HepG2 (cell line): ENCODE data around the gene THADA. TPM values are rescaled to one million over a fixed set of nuclear protein-coding genes. Genes with fewer than 3 reads are reported as not detected.
A peak's percentile ranks its signal among the peaks of the same experiment; 100 is the strongest.

Experiments
- ATAC-seq: fragments of 200-7000 bp; cut with Tn5 transposase; 3 replicates; pipeline ENCODE4 v1.9.1; 2020; ENCODE audit warnings: mild to moderate bottlenecking, moderate library complexity
- BruUV-seq: library from RNA; stranded (reverse); fragments of 400-500 nt; replicated peaks from 2 replicates; lab custom pipeline; 2021; lab: Mats Ljungman, UMichigan
- CTCF ChIA-PET: fragments of 300-600 bp; formaldehyde crosslinking; extraction: SDS; loops from one replicate; lab custom pipeline; 2021; ENCODE audit warnings: low total read pairs, inconsistent platforms, low intra/inter-chr PET ratio; lab: Yijun Ruan, JAX
- POLR2A ChIA-PET: fragments of 350-600 bp; sonication (Branson Sonifier 250); formaldehyde crosslinking; loops from one replicate; lab custom pipeline; 2020; ENCODE audit warnings: antibody characterized with exemption, inconsistent platforms; lab: Yijun Ruan, JAX
- DNase-seq: peaks from one replicate; pipeline ENCODE4 v3.0.0-alpha.2; 2015; ENCODE audit warnings: low spot score
- FAIRE-seq: peaks from 3 replicates; lab custom pipeline; 2011; peaks lifted over from hg19 to GRCh38; lab: Jason Lieb, UNC
- H2AFZ ChIP-seq: one replicate; pipeline ENCODE4 v1.6.1; 2011; ENCODE audit warnings: low read length, inconsistent platforms
- H3K27ac ChIP-seq: fragments of 300-600 bp; 3 replicates; pipeline ENCODE4 v1.8.0; 2011; ENCODE audit warnings: mixed run types, mild to moderate bottlenecking, mixed read lengths, low read length, inconsistent platforms; ENCODE audit not compliant: insufficient read depth; ENCODE audit errors: extremely low read length
- H3K27me3 ChIP-seq, 2 experiments: fragments of 200-600 bp in 1 of 2; 2 replicates in 1 of 2; 3 replicates in 1 of 2; pipeline versions ENCODE4 v1.6.0 to v1.8.0; 2011; ENCODE audit warnings: low read length in 2 of 2, mild to moderate bottlenecking in 2 of 2, moderate library complexity in 2 of 2, inconsistent platforms in 1 of 2; ENCODE audit not compliant: insufficient read depth in 2 of 2, control insufficient read depth in 1 of 2
- H3K36me3 ChIP-seq, 2 experiments: fragments of 200-600 bp in 1 of 2; replicated peaks in 1 of 2; 2 replicates in 1 of 2; 3 replicates in 1 of 2; pipeline versions ENCODE4 v1.5.1 to v1.8.0; 2011; ENCODE audit warnings: low read length in 2 of 2, inconsistent platforms in 1 of 2; ENCODE audit not compliant: insufficient read depth in 2 of 2, control insufficient read depth in 1 of 2
- H3K4me1 ChIP-seq: 2 replicates; pipeline ENCODE4 v1.5.1; 2012; ENCODE audit warnings: low read length, inconsistent platforms; ENCODE audit not compliant: insufficient read depth
- H3K4me2 ChIP-seq: 2 replicates; pipeline ENCODE4 v1.6.0; 2011; ENCODE audit warnings: low read depth, low read length, inconsistent platforms
- H3K4me3 ChIP-seq, 3 experiments: fragments of 200-600 bp in 1 of 3; sonication (generic), shearing (Covaris generic) in 1 of 3; replicated peaks in 1 of 3; 2 replicates each; pipeline ENCODE4 v1.5.1; 2011 to 2016; ENCODE audit warnings: low read length in 3 of 3, inconsistent platforms in 2 of 3, low read depth in 2 of 3, mild to moderate bottlenecking in 2 of 3, control low read depth in 1 of 3, mixed read lengths in 1 of 3; ENCODE audit not compliant: insufficient read depth in 1 of 3
- H3K79me2 ChIP-seq: one replicate; pipeline ENCODE4 v1.6.1; 2011; ENCODE audit warnings: low read length, inconsistent platforms; ENCODE audit not compliant: insufficient read depth
- H3K9ac ChIP-seq: 2 replicates; pipeline ENCODE4 v1.6.0; 2011; ENCODE audit warnings: mild to moderate bottlenecking, low read depth, low read length, inconsistent platforms; ENCODE audit not compliant: insufficient read depth
- H3K9me3 ChIP-seq: 2 replicates; pipeline ENCODE4 v1.5.1; 2012; ENCODE audit warnings: mild to moderate bottlenecking, low read length
- H4K20me1 ChIP-seq: 2 replicates; pipeline ENCODE4 v1.6.0; 2011; ENCODE audit warnings: inconsistent platforms, mild to moderate bottlenecking, low read length, moderate library complexity; ENCODE audit not compliant: insufficient read depth
- DNMT1 ChIP-seq: sonication (generic); formaldehyde crosslinking; IDR thresholded peaks from 2 replicates; pipeline ENCODE4 v1.5.1; 2020; ENCODE audit warnings: mild to moderate bottlenecking, missing genetic modification reagents
- HNRNPL ChIP-seq: fragments of 200-400 bp; formaldehyde crosslinking; IDR thresholded peaks from 2 replicates; pipeline ENCODE4 v1.6.1; 2017; ENCODE audit warnings: mild to moderate bottlenecking, low read depth, low read length
- NFATC3 ChIP-seq: sonication (generic); formaldehyde crosslinking; IDR thresholded peaks from 2 replicates; pipeline ENCODE4 v1.5.1; 2020; ENCODE audit warnings: mild to moderate bottlenecking, missing genetic modification reagents
- NRL ChIP-seq: sonication (generic); formaldehyde crosslinking; IDR thresholded peaks from 2 replicates; pipeline ENCODE4 v1.5.0; 2020; ENCODE audit warnings: missing genetic modification reagents, mild to moderate bottlenecking, moderate library complexity, borderline replicate concordance
- RAD21 ChIP-seq: fragments of 450-650 bp; formaldehyde crosslinking; IDR thresholded peaks from 2 replicates; pipeline ENCODE4 v1.5.0; 2020; ENCODE audit warnings: mild to moderate bottlenecking
- STAG1 ChIP-seq: sonication (generic); formaldehyde crosslinking; IDR thresholded peaks from 2 replicates; pipeline ENCODE4 v1.4.0; 2020; ENCODE audit warnings: missing genetic modification reagents
- YEATS4 ChIP-seq: sonication (generic); formaldehyde crosslinking; IDR thresholded peaks from 2 replicates; pipeline ENCODE4 v1.4.0; 2020; ENCODE audit warnings: missing genetic modification reagents, borderline replicate concordance
- ZFP36L1 ChIP-seq: sonication (generic); formaldehyde crosslinking; IDR thresholded peaks from 2 replicates; pipeline ENCODE4 v1.8.0; 2022; ENCODE audit warnings: mild to moderate bottlenecking, missing genetic modification reagents, moderate library complexity
- ZFX ChIP-seq: sonication (generic); formaldehyde crosslinking; IDR thresholded peaks from 2 replicates; pipeline ENCODE4 v1.4.0; 2020; ENCODE audit warnings: mild to moderate bottlenecking, low read depth, missing genetic modification reagents, moderate library complexity
- ZNF121 ChIP-seq: sonication (generic); formaldehyde crosslinking; IDR thresholded peaks from 2 replicates; pipeline ENCODE4 v1.5.0; 2020; ENCODE audit warnings: mild to moderate bottlenecking, missing genetic modification reagents
- ZNF441 ChIP-seq: sonication (generic); formaldehyde crosslinking; IDR thresholded peaks from 2 replicates; pipeline ENCODE4 v1.7.0; 2021; ENCODE audit warnings: missing genetic modification reagents, borderline replicate concordance
- ZNF484 ChIP-seq: sonication (generic); formaldehyde crosslinking; IDR thresholded peaks from 2 replicates; pipeline ENCODE4 v1.5.1; 2020; ENCODE audit warnings: mild to moderate bottlenecking, low read depth, missing genetic modification reagents, borderline replicate concordance
- ZNF605 ChIP-seq: sonication (generic); formaldehyde crosslinking; IDR thresholded peaks from 2 replicates; pipeline ENCODE4 v1.8.0; 2022; ENCODE audit warnings: mild to moderate bottlenecking, missing genetic modification reagents
- ZSCAN25 ChIP-seq: sonication (generic); formaldehyde crosslinking; IDR thresholded peaks from 2 replicates; pipeline ENCODE4 v1.8.0; 2022; ENCODE audit warnings: mild to moderate bottlenecking, missing genetic modification reagents
- WGBS: methylation state at CpG from one replicate; pipeline ENCODE4 v1.1.6; 2017; ENCODE audit warnings: low lambda C conversion rate; 5-methylcytosine and 5-hydroxymethylcytosine counted together
- in situ Hi-C: cut with HindIII; loops from 2 replicates; pipeline ENCODE4 v1.10.0; 2017; ENCODE audit warnings: low pct_unique_long_range_greater_than_20kb; ENCODE audit not compliant: extremely low pct_ligation_motif_present
- intact Hi-C: fragments of 100-400 bp; cut with micrococcal nuclease; formaldehyde crosslinking; loops from one replicate; pipeline ENCODE4 v1.10.0; 2022; ENCODE audit not compliant: unreplicated experiment
- polyA plus RNA-seq, 8 experiments: library from polyadenylated mRNA; depleted of rRNA in 3 of 8; stranded (reverse) in 7 of 8; unstranded in 1 of 8; fragments of >200 nt; fragmentation: Illumina TruSeq in 4 of 8; extraction: Trizol in 4 of 8; gene quantifications; 2 replicates each; pipeline versions ENCODE4 v1.2.1 to v1.2.3, GENCODE V29; 2011 to 2016; ENCODE audit warnings: low read depth in 4 of 8, missing spikeins in 1 of 8, mixed read lengths in 1 of 8; ENCODE audit not compliant: insufficient read depth in 1 of 8
- total RNA-seq, 5 experiments: library from RNA; depleted of rRNA; stranded (reverse); fragments of >200 nt; fragmentation: Illumina TruSeq; extraction: Trizol; gene quantifications; 2 replicates each; pipeline ENCODE4 v1.2.3, GENCODE V29; 2016; ENCODE audit warnings: low read depth in 1 of 5
- TF ChIP-seq, protein P1 (sequence below): sonication (generic); formaldehyde crosslinking; IDR thresholded peaks from 2 replicates; pipeline ENCODE4 v1.5.1; 2020; ENCODE audit warnings: mild to moderate bottlenecking, missing genetic modification reagents, moderate library complexity
- TF ChIP-seq, protein P2 (sequence below): sonication (generic); formaldehyde crosslinking; IDR thresholded peaks from 2 replicates; pipeline ENCODE4; 2020; ENCODE audit warnings: missing genetic modification reagents, mild to moderate bottlenecking, borderline replicate concordance

The THADA gene
- total and polyA plus RNA-seq, 2 of the 13 experiments (the other 11 are each of a cell fraction or from before 2014, with no cell fraction given): 12.7 to 21.7 TPM

DNA sequence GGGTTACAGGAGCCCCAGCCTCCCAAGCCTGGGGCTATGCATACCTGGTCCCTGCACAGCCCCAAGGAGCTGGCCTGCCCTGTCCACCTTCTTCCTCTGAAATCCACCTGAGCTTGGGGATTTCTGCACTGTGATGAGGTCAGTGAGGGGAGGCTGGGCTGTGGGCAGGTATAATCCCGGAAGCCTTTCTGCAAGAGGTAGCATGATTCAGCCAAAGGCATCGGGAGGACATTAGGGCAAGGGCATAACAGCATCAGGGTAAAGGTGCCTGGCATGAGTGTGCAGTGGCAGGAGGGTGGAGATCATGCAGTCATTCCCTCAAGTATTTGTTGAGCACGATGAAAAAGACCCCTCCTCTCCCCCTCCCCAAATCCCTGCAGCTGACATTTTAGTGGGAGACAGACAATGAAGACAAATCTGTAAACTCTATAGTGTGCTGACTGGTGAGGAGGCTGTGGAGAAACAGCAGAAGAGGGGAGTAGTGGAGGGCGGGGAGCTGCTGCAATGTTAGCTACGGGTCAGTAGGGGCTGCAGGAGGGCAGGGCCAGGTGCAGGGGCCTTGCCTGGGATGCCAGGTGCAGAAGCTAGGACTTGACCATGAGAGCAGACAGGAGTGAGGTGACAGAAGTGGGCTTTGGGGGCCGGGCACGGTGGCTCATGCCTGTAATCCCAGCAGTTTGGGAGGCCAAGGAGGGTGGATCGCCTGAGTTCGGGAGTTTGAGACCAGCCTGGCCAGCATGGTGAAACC, 388.1 kb downstream of the THADA start:
- Histone ChIP-seq H3K9ac (no peak overlapping the region), H3K79me2 (no peaks in the 10 kb centered on the region), H3K4me1 (peaks cover 46% of the 10 kb centered on the region), H3K27me3 (no peaks in the 10 kb centered on the region), H3K4me2 (no peak overlapping the region), H3K4me3 (no peak overlapping the region), H2AFZ (no peak overlapping the region), H4K20me1 (no peaks in the 10 kb centered on the region), H3K36me3 (no peaks in the 10 kb centered on the region), H3K9me3 (no peaks in the 10 kb centered on the region), H3K27ac (no peak overlapping the region)
- ChIA-PET CTCF (no interaction called here), POLR2A (interaction anchor here (0.5 to 9.9 kb wide), 10 partner anchors 10 to 281 kb away, joined by 3 to 83 read pairs (median 6); partner anchors contain the start of gene ZFP36L2)
- ATAC-seq: peak; percentile 76
- 40% methylated on average over 9 of the region's 9 CpGs for WGBS
- BruUV-seq: no TSS peak
- intact Hi-C loops (no loop called here), in situ Hi-C loops (no loop called here)
- FAIRE-seq: no peak
- DNase-seq: no peak
- TF ChIP-seq HNRNPL: peak; percentile 58; the same call in 1 of the 2 replicates
- TF ChIP-seq, protein P1, sequence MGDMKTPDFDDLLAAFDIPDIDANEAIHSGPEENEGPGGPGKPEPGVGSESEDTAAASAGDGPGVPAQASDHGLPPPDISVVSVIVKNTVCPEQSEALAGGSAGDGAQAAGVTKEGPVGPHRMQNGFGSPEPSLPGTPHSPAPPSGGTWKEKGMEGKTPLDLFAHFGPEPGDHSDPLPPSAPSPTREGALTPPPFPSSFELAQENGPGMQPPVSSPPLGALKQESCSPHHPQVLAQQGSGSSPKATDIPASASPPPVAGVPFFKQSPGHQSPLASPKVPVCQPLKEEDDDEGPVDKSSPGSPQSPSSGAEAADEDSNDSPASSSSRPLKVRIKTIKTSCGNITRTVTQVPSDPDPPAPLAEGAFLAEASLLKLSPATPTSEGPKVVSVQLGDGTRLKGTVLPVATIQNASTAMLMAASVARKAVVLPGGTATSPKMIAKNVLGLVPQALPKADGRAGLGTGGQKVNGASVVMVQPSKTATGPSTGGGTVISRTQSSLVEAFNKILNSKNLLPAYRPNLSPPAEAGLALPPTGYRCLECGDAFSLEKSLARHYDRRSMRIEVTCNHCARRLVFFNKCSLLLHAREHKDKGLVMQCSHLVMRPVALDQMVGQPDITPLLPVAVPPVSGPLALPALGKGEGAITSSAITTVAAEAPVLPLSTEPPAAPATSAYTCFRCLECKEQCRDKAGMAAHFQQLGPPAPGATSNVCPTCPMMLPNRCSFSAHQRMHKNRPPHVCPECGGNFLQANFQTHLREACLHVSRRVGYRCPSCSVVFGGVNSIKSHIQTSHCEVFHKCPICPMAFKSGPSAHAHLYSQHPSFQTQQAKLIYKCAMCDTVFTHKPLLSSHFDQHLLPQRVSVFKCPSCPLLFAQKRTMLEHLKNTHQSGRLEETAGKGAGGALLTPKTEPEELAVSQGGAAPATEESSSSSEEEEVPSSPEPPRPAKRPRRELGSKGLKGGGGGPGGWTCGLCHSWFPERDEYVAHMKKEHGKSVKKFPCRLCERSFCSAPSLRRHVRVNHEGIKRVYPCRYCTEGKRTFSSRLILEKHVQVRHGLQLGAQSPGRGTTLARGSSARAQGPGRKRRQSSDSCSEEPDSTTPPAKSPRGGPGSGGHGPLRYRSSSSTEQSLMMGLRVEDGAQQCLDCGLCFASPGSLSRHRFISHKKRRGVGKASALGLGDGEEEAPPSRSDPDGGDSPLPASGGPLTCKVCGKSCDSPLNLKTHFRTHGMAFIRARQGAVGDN (CRISPR knock-in tag): peak; percentile 61
- no peak for TF ChIP-seq YEATS4 (CRISPR knock-in tag)
- 0 out of 2 replicates have a peak, but pooled peaks have one; percentile 24 for TF ChIP-seq DNMT1
- TF ChIP-seq ZFP36L1 (CRISPR knock-in tag): no peak
- TF ChIP-seq ZNF441 (CRISPR knock-in tag): no peak
- TF ChIP-seq ZFX (CRISPR knock-in tag): peak; percentile 49; the same call in 1 of the 2 replicates
- TF ChIP-seq, protein P2, sequence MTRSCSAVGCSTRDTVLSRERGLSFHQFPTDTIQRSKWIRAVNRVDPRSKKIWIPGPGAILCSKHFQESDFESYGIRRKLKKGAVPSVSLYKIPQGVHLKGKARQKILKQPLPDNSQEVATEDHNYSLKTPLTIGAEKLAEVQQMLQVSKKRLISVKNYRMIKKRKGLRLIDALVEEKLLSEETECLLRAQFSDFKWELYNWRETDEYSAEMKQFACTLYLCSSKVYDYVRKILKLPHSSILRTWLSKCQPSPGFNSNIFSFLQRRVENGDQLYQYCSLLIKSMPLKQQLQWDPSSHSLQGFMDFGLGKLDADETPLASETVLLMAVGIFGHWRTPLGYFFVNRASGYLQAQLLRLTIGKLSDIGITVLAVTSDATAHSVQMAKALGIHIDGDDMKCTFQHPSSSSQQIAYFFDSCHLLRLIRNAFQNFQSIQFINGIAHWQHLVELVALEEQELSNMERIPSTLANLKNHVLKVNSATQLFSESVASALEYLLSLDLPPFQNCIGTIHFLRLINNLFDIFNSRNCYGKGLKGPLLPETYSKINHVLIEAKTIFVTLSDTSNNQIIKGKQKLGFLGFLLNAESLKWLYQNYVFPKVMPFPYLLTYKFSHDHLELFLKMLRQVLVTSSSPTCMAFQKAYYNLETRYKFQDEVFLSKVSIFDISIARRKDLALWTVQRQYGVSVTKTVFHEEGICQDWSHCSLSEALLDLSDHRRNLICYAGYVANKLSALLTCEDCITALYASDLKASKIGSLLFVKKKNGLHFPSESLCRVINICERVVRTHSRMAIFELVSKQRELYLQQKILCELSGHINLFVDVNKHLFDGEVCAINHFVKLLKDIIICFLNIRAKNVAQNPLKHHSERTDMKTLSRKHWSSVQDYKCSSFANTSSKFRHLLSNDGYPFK (CRISPR knock-in tag): peak; percentile 20; the same call in 1 of the 2 replicates
- TF ChIP-seq RAD21: peak; percentile 61; the same call in 1 of the 2 replicates
- TF ChIP-seq ZNF121 (CRISPR knock-in tag): no peak
- no peak for TF ChIP-seq NFATC3 (CRISPR knock-in tag)
- no peak for TF ChIP-seq ZNF484 (CRISPR knock-in tag)
- peak; percentile 29; the same call in 1 of the 2 replicates for TF ChIP-seq STAG1 (CRISPR knock-in tag)
- peak; percentile 50; the same call in 1 of the 2 replicates for TF ChIP-seq ZNF605 (CRISPR knock-in tag)
- no peak for TF ChIP-seq NRL
- TF ChIP-seq ZSCAN25 (CRISPR knock-in tag): peak; percentile 99
